ENCODE data around the gene FGF14. TPM values are rescaled to one million over a fixed set of nuclear protein-coding genes. Genes with fewer than 3 reads are reported as not detected.

Gene FGF14
- total and polyA plus RNA-seq, 2 experiments from 2014 or later: 0.03 TPM; not detected in 1

- TF ChIP-seq ETS1 (IDR thresholded peaks at IDR 0.05): no peak
- no peak overlapping the region for H2AFZ ChIP-seq
- no peaks in the 10 kb centered on the region for H3K36me3 ChIP-seq (ENCODE audit: insufficient read depth)
- Mint-ChIP-seq H3K4me1 (no peaks in the 10 kb centered on the region), H3K4me3 (no peak overlapping the region), H3K27ac (no peak overlapping the region), H3K27me3 (ENCODE audit: insufficient read depth, low read depth, poor library complexity) (no peaks in the 10 kb centered on the region), H3K9me3 (no peaks in the 10 kb centered on the region; the same call in 2 of the 3 replicates), H3K36me3 (ENCODE audit: low read depth) (no peaks in the 10 kb centered on the region)
- H3K4me2 ChIP-seq: no peak overlapping the region
- no peaks in the 10 kb centered on the region for H3F3A ChIP-seq (replicated peaks; ENCODE audit: low read depth)
- ATAC-seq: no peak
- H3K79me2 ChIP-seq (replicated peaks; ENCODE audit: insufficient read depth): no peaks in the 10 kb centered on the region
- no peak overlapping the region for H3K27ac ChIP-seq (ENCODE audit: low read depth)
- no peaks in the 10 kb centered on the region for H4K20me1 ChIP-seq (replicated peaks; ENCODE audit: insufficient read depth)
- H3K9me2 ChIP-seq (ENCODE audit: insufficient read depth): no peaks in the 10 kb centered on the region
- DNase-seq (ENCODE audit: low spot score): no peak
- no peaks in the 10 kb centered on the region for H3K27me3 ChIP-seq (ENCODE audit: insufficient read depth)
- H3K4me3 ChIP-seq: no peak overlapping the region
- H3K4me1 ChIP-seq (ENCODE audit: insufficient read depth): no peaks in the 10 kb centered on the region
Observed at GRCh38 chr13:102147353-102147752, 254.5 kb downstream of the FGF14 start.

GRCh38 chr13:102145750-102146149, 256.1 kb downstream of the FGF14 start:
- Mint-ChIP-seq H3K4me3 (no peak overlapping the region), H3K4me1 (no peaks in the 10 kb centered on the region), H3K9me3 (no peaks in the 10 kb centered on the region; the same call in 2 of the 3 replicates), H3K27me3 (ENCODE audit: insufficient read depth, low read depth, poor library complexity) (no peaks in the 10 kb centered on the region), H3K27ac (no peak overlapping the region), H3K36me3 (ENCODE audit: low read depth) (no peaks in the 10 kb centered on the region)
- Histone ChIP-seq H3K27me3 (ENCODE audit: insufficient read depth) (no peaks in the 10 kb centered on the region), H3K4me1 (ENCODE audit: insufficient read depth) (no peaks in the 10 kb centered on the region), H3K4me3 (no peak overlapping the region), H3F3A (replicated peaks; ENCODE audit: low read depth) (no peaks in the 10 kb centered on the region), H3K79me2 (replicated peaks; ENCODE audit: insufficient read depth) (no peaks in the 10 kb centered on the region), H3K36me3 (ENCODE audit: insufficient read depth) (no peaks in the 10 kb centered on the region), H3K27ac (ENCODE audit: low read depth) (no peak overlapping the region), H2AFZ (no peak overlapping the region), H4K20me1 (replicated peaks; ENCODE audit: insufficient read depth) (no peaks in the 10 kb centered on the region), H3K4me2 (no peak overlapping the region), H3K9me2 (ENCODE audit: insufficient read depth) (no peaks in the 10 kb centered on the region)
- ATAC-seq (no peak), DNase-seq (ENCODE audit: low spot score) (no peak)
- TF ChIP-seq EZH2phosphoT487 (IDR thresholded peaks at IDR 0.05; ENCODE audit: unreplicated experiment) (no peak), NANOG (IDR thresholded peaks at IDR 0.05; ENCODE audit: borderline replicate concordance) (no peak), JUNB (IDR thresholded peaks at IDR 0.05; ENCODE audit: unreplicated experiment) (no peak), EZH2 (IDR thresholded peaks at IDR 0.05; ENCODE audit: low read depth, unreplicated experiment) (no peak), REST (IDR thresholded peaks at IDR 0.05; ENCODE audit: unreplicated experiment) (no peak), ZNF331 (CRISPR knock-in tag; IDR thresholded peaks at IDR 0.05; ENCODE audit: low read depth) (no peak), ZNF114 (CRISPR knock-in tag; IDR thresholded peaks at IDR 0.05) (no peak), ZNF462 (CRISPR knock-in tag; IDR thresholded peaks at IDR 0.05) (no peak), POLR2AphosphoS5 (IDR thresholded peaks at IDR 0.05; ENCODE audit: low read depth) (no peak), ETS1 (IDR thresholded peaks at IDR 0.05) (no peak), STAT1 (IDR thresholded peaks at IDR 0.05; ENCODE audit: unreplicated experiment) (no peak)

All from GM23338 (cell line).